ENCODE results near the gene DACH2. TPM values are rescaled to one million over a fixed set of nuclear protein-coding genes. Genes with fewer than 3 reads are reported as not detected.

Gene DACH2
- total RNA-seq, 4 donors from 2014 or later, result 0.37 TPM; not detected in 3

DNA sequence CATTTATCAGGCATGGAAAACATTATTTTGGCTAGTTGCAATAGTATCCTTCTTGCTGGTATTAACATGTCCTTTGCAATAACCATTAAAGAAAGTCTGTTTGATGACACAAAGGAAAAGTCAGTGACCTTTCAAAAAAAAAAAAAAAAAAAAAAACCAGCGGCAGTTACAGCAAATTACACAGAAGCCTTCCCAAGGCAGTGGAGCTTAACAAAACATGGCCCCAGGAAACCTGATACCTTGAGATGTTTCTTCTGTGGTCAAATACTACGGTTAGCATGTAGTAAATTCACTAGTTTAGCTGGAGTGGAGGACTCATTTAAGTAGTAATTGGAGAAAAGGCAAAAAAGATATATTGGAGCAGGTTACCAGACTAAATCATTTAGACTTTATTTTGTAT, 359.1 kb downstream of the DACH2 start:
- H3K4me3 ChIP-seq, result no peak overlapping the region
- intact Hi-C loops (cut with DNase I; ENCODE audit: low total_unique reads) (no loop called here), in situ Hi-C loops (cut with MboI; ENCODE audit: low pct_ligation_motif_present in 1 of 4, low pct_unique_long_range_greater_than_20kb in 1 of 4, low sequenced_read_pairs in 3 of 4) (no loop called here)
- H3K4me1 ChIP-seq, result no peaks in the 10 kb centered on the region
- H3K27ac ChIP-seq, result no peak overlapping the region
- no peaks in the 10 kb centered on the region for H3K36me3 ChIP-seq
- TF ChIP-seq, protein P1, sequence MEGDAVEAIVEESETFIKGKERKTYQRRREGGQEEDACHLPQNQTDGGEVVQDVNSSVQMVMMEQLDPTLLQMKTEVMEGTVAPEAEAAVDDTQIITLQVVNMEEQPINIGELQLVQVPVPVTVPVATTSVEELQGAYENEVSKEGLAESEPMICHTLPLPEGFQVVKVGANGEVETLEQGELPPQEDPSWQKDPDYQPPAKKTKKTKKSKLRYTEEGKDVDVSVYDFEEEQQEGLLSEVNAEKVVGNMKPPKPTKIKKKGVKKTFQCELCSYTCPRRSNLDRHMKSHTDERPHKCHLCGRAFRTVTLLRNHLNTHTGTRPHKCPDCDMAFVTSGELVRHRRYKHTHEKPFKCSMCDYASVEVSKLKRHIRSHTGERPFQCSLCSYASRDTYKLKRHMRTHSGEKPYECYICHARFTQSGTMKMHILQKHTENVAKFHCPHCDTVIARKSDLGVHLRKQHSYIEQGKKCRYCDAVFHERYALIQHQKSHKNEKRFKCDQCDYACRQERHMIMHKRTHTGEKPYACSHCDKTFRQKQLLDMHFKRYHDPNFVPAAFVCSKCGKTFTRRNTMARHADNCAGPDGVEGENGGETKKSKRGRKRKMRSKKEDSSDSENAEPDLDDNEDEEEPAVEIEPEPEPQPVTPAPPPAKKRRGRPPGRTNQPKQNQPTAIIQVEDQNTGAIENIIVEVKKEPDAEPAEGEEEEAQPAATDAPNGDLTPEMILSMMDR (IDR thresholded peaks at IDR 0.05), result no peak
- TF ChIP-seq POLR2AphosphoS5 (IDR thresholded peaks at IDR 0.05) (no peak), EP300 (IDR thresholded peaks at IDR 0.05; ENCODE audit: low read depth) (no peak), POLR2A (IDR thresholded peaks at IDR 0.05) (no peak)
- WGBS, 2 donors (ENCODE audit: low coverage in 1 of 2), result 20 to 38% methylated on average over 1 to 2 of the region's 2 CpGs
- DNase-seq, result no peak
- H3K27me3 ChIP-seq, result no peaks in the 10 kb centered on the region
- H3K9me3 ChIP-seq, result no peaks in the 10 kb centered on the region

DNA sequence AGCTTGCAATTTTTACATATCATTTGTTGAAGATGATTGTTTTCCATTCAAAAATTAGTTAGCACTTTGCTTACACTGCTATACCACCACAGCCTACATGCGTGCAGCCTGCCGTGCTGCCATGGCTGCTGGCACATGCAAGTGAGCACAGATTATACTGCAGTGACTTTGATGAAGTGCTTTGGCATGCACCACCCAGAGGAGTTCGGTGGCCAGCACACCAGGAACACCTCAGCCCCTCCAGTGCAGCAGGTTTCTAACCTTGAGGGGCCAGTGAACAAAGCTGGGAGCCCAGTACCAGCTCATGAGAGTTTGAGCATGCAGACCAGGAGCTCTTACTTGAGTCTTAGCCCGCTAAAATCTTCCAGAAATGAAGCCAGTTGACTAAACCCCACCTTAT, 431.5 kb downstream of the DACH2 start:
- H3K4me1 ChIP-seq, result no peaks in the 10 kb centered on the region
- in situ Hi-C loops (cut with MboI; ENCODE audit: low pct_ligation_motif_present in 1 of 4, low pct_unique_long_range_greater_than_20kb in 1 of 4, low sequenced_read_pairs in 3 of 4) (no loop called here), intact Hi-C loops (cut with DNase I; ENCODE audit: low total_unique reads) (no loop called here)
- no peaks in the 10 kb centered on the region for H3K9me3 ChIP-seq
- TF ChIP-seq POLR2A (IDR thresholded peaks at IDR 0.05) (no peak), EP300 (IDR thresholded peaks at IDR 0.05; ENCODE audit: low read depth) (no peak), POLR2AphosphoS5 (IDR thresholded peaks at IDR 0.05) (no peak)
- TF ChIP-seq, protein P1 (IDR thresholded peaks at IDR 0.05), result no peak
- DNase-seq, result no peak
- H3K27ac ChIP-seq, result no peak overlapping the region
- H3K27me3 ChIP-seq, result no peaks in the 10 kb centered on the region
- WGBS, 2 donors (ENCODE audit: low coverage in 1 of 2), result 65% methylated on average over 4 of the region's 4 CpGs; no CpG with 5 or more reads in 1 of the 2 donors
- no peak overlapping the region for H3K4me3 ChIP-seq
- no peaks in the 10 kb centered on the region for H3K36me3 ChIP-seq

DNA sequence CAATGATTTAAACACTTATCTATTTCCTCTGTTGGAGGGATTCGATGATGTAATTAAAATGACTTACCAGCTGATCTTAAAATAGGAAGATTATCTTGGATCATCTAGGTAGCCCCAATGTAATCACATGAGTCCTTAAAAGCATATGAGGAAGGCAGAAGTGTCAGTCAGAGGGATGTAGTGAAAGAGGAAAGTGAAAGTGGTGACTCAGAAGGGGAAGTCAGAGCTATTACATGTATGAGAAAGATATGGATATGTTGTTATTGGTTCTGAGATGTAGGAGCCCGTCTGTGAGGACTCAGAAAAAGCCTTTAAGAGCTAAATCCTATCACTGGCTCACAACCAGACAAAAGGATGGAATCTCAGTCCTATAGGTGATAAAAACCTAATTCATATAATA, 456.4 kb downstream of the DACH2 start:
- DNase-seq, result no peak
- 21 to 34% methylated on average over 2 of the region's 2 CpGs for WGBS, 2 donors (ENCODE audit: low coverage in 1 of 2)

DNA sequence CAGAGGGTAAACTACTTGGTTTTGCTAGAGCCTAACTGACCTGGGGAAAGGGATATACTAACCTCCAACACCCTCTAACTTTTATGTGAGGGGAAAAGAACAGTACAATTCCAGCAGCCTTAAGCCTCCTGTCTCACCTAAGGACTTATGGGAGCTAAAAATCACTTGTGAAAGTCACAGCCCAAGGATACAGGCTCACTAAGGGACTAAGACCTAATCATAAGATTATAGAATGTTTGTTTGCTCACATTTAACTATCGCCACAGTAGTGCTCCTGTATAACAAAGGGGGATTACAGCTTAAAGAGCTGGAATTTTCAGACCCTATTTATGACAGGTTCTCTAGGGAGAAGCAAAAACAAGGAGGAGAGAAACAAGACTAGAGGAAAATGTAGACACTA, 548.7 kb downstream of the DACH2 start:
- DNase-seq, result no peak
- H3K36me3 ChIP-seq, result no peaks in the 10 kb centered on the region
- no peaks in the 10 kb centered on the region for H3K4me1 ChIP-seq
- 71% methylated on average over 1 of the region's 1 CpG; no CpG with 5 or more reads in 1 of the 2 donors for WGBS, 2 donors (ENCODE audit: low coverage in 1 of 2)
- intact Hi-C loops (cut with DNase I; ENCODE audit: low total_unique reads) (no loop called here), in situ Hi-C loops (cut with MboI; ENCODE audit: low pct_ligation_motif_present in 1 of 4, low pct_unique_long_range_greater_than_20kb in 1 of 4, low sequenced_read_pairs in 3 of 4) (no loop called here)
- H3K4me3 ChIP-seq, result no peak overlapping the region
- TF ChIP-seq POLR2AphosphoS5 (IDR thresholded peaks at IDR 0.05) (no peak), EP300 (IDR thresholded peaks at IDR 0.05; ENCODE audit: low read depth) (no peak), POLR2A (IDR thresholded peaks at IDR 0.05) (no peak)
- TF ChIP-seq, protein P1 (IDR thresholded peaks at IDR 0.05), result no peak
- no peaks in the 10 kb centered on the region for H3K27me3 ChIP-seq
- no peak overlapping the region for H3K27ac ChIP-seq
- H3K9me3 ChIP-seq, result no peaks in the 10 kb centered on the region

More for the DNA sequence above, 456.4 kb downstream of the DACH2 start:
- no peak for TF ChIP-seq POLR2A (IDR thresholded peaks at IDR 0.05)
- no peak for TF ChIP-seq POLR2AphosphoS5 (IDR thresholded peaks at IDR 0.05)
- Histone ChIP-seq H3K27me3 (no peaks in the 10 kb centered on the region), H3K9me3 (no peaks in the 10 kb centered on the region), H3K27ac (no peak overlapping the region), H3K36me3 (no peaks in the 10 kb centered on the region), H3K4me1 (no peaks in the 10 kb centered on the region), H3K4me3 (no peak overlapping the region)
- in situ Hi-C loops (cut with MboI; ENCODE audit: low pct_ligation_motif_present in 1 of 4, low pct_unique_long_range_greater_than_20kb in 1 of 4, low sequenced_read_pairs in 3 of 4), result no loop called here
- intact Hi-C loops (cut with DNase I; ENCODE audit: low total_unique reads), result no loop called here

DNA sequence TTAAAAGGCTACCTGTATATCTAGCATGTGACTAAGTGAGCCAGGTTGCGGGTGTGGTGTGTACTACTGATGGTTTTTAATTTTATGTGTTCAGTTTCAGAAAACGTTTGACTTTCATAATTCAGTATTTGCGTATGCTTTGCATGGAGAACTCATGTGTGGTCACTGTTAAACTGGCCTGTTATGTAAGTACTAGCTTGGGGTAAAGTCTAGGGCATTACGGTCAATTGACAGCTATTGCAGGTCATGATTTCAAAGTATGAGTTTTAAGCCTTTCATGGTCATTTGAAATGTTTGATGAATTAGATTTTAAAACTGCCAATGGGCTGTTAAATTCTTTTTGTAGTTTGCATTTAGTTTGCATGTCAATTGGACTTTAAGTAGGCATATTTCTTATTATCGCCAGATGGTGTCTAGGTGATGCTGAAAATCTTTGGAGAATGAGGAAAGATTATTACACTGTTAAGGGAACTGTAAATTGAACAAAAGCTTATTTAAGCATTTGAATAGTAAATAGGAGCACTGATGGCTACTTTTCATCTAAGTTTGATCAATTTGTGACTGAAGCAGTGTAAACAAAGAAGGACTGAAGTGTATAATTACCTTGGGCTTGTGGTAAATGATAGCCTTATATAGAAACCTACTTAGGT, 563.4 kb downstream of the DACH2 start:
- 72 to 87% methylated on average over 3 to 5 of the region's 5 CpGs for WGBS, 2 donors (ENCODE audit: low coverage in 1 of 2)

More for the DNA sequence above, 563.4 kb downstream of the DACH2 start:
- intact Hi-C loops (cut with DNase I; ENCODE audit: low total_unique reads), result no loop called here
- no peak for DNase-seq
- in situ Hi-C loops (cut with MboI; ENCODE audit: low pct_ligation_motif_present in 1 of 4, low pct_unique_long_range_greater_than_20kb in 1 of 4, low sequenced_read_pairs in 3 of 4), result no loop called here
- H3K4me3 ChIP-seq, result no peak overlapping the region
- H3K36me3 ChIP-seq, result no peaks in the 10 kb centered on the region
- TF ChIP-seq POLR2AphosphoS5 (IDR thresholded peaks at IDR 0.05) (no peak), POLR2A (IDR thresholded peaks at IDR 0.05) (no peak), EP300 (IDR thresholded peaks at IDR 0.05; ENCODE audit: low read depth) (no peak)
- TF ChIP-seq, protein P1 (IDR thresholded peaks at IDR 0.05), result no peak
- no peaks in the 10 kb centered on the region for H3K27me3 ChIP-seq
- no peak overlapping the region for H3K27ac ChIP-seq
- H3K9me3 ChIP-seq, result no peaks in the 10 kb centered on the region
- no peaks in the 10 kb centered on the region for H3K4me1 ChIP-seq

Measured in transverse colon (tissue), 4 donors.